ENCODE measurements around the gene MAPK8.

GRCh38 chr10:48458662-48459048 lies 152.2 kb downstream of the MAPK8 start:
- TF ChIP-seq CTCF (IDR thresholded peaks at IDR 0.05) (no peak), POLR2A (IDR thresholded peaks at IDR 0.05) (no peak)
